CD1c-positive myeloid dendritic cell (primary cell): ENCODE results near the gene M1AP.

Experiments used
- DNase-seq: peaks from one replicate; pipeline ENCODE4 v3.0.0-alpha.2; 2016; ENCODE audit errors: extremely low spot score

M1AP gene

DNA sequence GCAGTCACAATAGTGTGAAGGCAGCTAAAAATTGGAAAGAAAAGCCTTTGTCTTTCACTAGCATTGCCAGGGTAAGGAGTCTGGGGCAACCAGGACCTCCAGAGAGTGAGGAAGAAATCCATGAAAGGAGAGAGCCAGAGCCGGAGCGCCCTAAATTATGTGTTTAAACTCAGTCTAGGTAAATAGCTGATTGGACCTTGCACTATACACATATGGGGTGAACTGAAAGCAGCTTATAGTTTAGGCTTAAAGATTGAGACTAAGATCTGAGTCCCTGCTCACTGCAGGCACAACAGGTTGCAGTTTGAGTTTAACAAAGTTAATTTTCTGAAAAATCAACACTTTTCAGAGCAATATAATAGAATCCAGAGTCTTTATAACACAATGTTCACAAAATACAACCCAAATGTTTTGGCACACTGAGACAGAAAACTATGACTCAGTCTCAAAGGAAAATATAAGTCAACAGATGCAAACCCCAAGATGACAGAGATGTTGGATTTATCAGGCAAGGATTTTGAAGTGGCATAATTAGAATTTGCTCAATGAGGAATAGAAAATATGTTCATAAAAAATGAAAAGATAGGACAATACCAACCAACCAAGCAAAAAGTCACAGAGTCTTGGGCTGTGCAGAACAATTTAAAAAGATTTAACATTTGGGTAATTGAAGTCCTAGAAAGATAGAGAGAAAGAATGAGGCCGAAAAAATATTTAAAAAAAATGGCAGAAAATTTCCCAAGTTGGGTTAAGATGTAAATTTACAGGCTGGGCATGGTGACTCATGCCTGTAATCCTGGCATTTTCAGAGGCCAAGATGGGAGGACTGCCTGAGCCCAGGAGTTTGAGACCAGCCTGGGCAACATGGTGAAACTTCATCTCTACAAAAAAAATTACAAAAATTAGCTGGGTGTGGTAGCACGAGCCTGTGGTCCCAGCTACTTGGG, 54.0 kb downstream of the M1AP start:
- DNase-seq, result no peak

DNA sequence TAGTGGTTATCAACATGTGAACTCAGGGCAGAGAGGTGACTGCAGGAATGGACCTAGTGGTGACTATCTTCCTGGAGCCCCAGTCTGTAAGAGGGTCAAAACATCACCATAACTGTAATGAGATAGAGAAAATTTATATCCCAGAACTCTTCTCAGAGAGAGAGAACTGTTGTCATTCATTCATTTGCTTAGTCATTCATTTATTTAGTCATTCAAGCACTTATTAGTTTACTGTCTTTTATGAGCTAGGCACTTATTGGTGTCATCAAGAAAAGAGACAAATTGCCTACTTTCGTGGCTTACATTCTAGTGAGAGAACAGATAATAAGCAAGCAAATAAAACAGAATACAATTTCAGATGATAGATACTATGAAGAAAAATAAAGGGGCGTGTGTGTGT, 59.5 kb downstream of the M1AP start:
- DNase-seq, result no peak

GRCh38 chr2:74587664-74588277, 60.4 kb downstream of the M1AP start:
- peak; percentile 80 for DNase-seq

- no peak for DNase-seq
Observed at GRCh38 chr2:74585406-74586185, 62.5 kb downstream of the M1AP start.

- DNase-seq, result no peak
Observed at GRCh38 chr2:74584088-74584645, 64.0 kb downstream of the M1AP start.

- DNase-seq, result no peak
Observed at GRCh38 chr2:74583504-74583903, 64.6 kb downstream of the M1AP start.

- DNase-seq, result no peak
Observed at GRCh38 chr2:74582184-74582583, 65.9 kb downstream of the M1AP start.

- DNase-seq, result no peak
Observed at GRCh38 chr2:74581463-74581862, 66.7 kb downstream of the M1AP start.

- DNase-seq, result no peak
Observed at GRCh38 chr2:74578408-74578807, 69.7 kb downstream of the M1AP start.

DNA sequence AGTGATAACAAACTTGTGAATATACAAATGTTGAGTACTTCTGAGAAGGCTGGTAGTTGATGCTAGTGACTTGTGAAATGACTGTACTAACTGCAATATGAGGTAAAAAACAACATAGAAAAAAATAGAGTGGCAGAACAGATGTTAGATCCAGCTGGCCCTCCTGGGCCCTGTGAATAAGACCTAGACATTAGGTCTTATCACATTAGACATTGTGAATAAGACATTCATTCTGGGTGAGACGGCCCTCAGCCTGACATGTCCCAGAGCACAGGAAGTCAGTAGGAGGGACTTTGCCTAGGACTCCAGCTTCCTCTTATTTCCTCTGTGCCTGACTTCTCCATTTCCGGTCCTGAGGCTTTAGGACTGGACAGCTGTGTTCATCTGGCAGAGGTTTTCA, 70.7 kb downstream of the M1AP start:
- DNase-seq, result peak; percentile 86

GRCh38 chr2:74576863-74577229, 71.3 kb downstream of the M1AP start:
- DNase-seq, result peak; percentile 89

DNA sequence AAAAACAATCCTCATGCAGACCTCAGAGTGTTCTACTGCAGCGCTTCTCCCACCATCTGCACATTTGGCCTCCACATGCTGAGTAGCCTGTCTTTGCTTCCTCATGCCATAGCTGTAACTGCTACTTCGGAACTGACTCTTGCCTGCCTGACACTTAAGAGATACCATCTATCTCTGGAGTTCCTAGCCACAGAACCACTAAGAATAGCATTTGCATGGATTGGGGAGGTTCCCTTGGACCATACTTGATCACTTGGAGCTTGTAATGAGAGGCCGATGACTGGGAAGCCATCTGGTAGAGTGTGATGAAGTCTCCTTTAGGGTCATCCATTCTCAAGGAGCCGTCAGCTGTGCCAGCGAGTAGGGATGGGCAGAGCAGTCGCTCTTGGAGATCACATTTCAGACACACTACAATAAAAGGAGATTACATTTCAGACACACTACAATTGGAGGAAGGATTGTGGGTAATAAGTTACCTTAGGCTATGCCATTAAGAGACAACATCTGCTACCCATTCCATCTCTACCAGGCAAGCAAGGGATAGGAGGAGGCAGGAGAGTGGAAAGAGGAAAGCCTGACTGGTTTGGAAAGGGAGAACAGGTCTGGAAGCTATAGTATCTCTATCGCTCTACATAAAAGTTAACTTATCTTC, 71.8 kb downstream of the M1AP start:
- DNase-seq, result no peak

DNA sequence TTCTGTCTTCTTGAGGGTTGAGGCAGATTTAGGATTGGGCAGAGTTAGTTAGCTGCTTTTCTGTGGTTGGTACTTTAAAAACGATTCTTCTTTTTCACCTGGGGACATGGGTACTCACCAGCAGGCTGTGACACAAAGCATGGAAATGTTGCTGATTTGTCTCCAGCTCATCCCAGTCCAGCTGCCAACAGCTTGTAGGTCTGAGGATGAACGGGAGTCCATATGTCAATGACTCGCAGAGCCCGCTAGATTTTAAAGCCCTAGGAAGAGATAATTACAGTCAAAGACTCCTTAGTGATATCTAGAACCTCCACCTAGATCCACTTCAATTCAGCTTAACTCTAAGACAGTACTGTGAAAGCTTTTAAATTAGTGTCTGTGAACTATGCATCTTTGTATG, 72.8 kb downstream of the M1AP start:
- no peak for DNase-seq

- peak; percentile 82 for DNase-seq
Observed at GRCh38 chr2:74573747-74574562, 74.2 kb downstream of the M1AP start.

GRCh38 chr2:74572178-74572925, 75.8 kb downstream of the M1AP start:
- DNase-seq, result no peak

- peak; percentile 84 for DNase-seq
Observed at GRCh38 chr2:74571058-74571457, 77.1 kb downstream of the M1AP start.

DNA sequence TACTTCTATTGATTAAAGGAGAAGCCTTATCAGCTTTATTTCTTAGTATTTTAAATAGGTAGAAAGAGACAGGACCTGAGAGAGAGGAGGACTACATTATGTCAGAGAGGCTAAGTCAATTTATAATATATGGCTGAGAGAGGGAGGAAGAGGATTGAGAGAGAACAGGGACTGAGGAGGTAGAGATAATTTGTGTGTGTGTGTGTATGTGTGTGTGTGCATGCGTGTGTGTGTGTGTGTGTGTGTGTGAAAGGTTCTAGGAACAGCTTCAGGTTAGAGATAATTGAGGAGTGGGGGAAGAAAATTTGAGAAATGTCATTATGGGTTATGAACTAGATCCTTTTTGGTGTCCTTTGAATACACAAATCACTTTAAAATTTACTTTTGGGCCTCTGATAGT, 78.4 kb downstream of the M1AP start:
- DNase-seq, result no peak

DNA sequence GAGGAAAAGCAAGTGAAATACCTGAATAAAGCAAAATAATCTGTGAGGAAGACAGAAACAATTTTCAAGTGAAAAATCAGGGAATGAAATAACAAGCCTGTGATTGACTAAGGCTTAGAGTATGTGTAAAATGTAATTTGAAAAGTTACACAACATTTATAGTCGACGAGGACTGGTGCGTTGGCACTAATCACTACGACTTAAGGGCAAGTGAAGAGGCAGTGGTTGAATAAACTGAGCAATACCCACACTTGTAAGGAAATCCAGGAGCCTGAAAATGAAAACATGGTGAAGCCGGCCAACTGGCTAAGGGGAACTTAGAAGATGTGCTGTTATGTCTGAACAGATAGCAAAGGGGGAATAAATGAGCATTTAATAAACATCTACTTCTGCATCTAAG, 80.2 kb downstream of the M1AP start:
- no peak for DNase-seq

- DNase-seq, result peak; percentile 68
Observed at GRCh38 chr2:74566754-74567085, 81.4 kb downstream of the M1AP start.

- no peak for DNase-seq
Observed at GRCh38 chr2:74566076-74566753, 81.9 kb downstream of the M1AP start.
